HepG2 (cell line): ENCODE data around the gene ARFGAP3. TPM values are rescaled to one million over a fixed set of nuclear protein-coding genes. Genes with fewer than 3 reads are reported as not detected.

Source experiments
- ATAC-seq: fragments of 200-7000 bp; cut with Tn5 transposase; 3 replicates; pipeline ENCODE4 v1.9.1; 2020; ENCODE audit warnings: mild to moderate bottlenecking, moderate library complexity
- BruUV-seq: library from RNA; stranded (reverse); fragments of 400-500 nt; replicated peaks from 2 replicates; lab custom pipeline; 2021; lab: Mats Ljungman, UMichigan
- CTCF ChIA-PET: fragments of 300-600 bp; formaldehyde crosslinking; extraction: SDS; loops from one replicate; lab custom pipeline; 2021; ENCODE audit warnings: low total read pairs, inconsistent platforms, low intra/inter-chr PET ratio; lab: Yijun Ruan, JAX
- POLR2A ChIA-PET: fragments of 350-600 bp; sonication (Branson Sonifier 250); formaldehyde crosslinking; loops from one replicate; lab custom pipeline; 2020; ENCODE audit warnings: antibody characterized with exemption, inconsistent platforms; lab: Yijun Ruan, JAX
- DNase-seq: peaks from one replicate; pipeline ENCODE4 v3.0.0-alpha.2; 2015; ENCODE audit warnings: low spot score
- FAIRE-seq: peaks from 3 replicates; lab custom pipeline; 2011; peaks lifted over from hg19 to GRCh38; lab: Jason Lieb, UNC
- H2AFZ ChIP-seq: one replicate; pipeline ENCODE4 v1.6.1; 2011; ENCODE audit warnings: low read length, inconsistent platforms
- H3K27ac ChIP-seq: fragments of 300-600 bp; 3 replicates; pipeline ENCODE4 v1.8.0; 2011; ENCODE audit warnings: mixed run types, mild to moderate bottlenecking, mixed read lengths, low read length, inconsistent platforms; ENCODE audit not compliant: insufficient read depth; ENCODE audit errors: extremely low read length
- H3K27me3 ChIP-seq, 2 experiments: fragments of 200-600 bp in 1 of 2; 2 replicates in 1 of 2; 3 replicates in 1 of 2; pipeline versions ENCODE4 v1.6.0 to v1.8.0; 2011; ENCODE audit warnings: low read length in 2 of 2, mild to moderate bottlenecking in 2 of 2, moderate library complexity in 2 of 2, inconsistent platforms in 1 of 2; ENCODE audit not compliant: insufficient read depth in 2 of 2, control insufficient read depth in 1 of 2
- H3K36me3 ChIP-seq, 2 experiments: fragments of 200-600 bp in 1 of 2; replicated peaks in 1 of 2; 2 replicates in 1 of 2; 3 replicates in 1 of 2; pipeline versions ENCODE4 v1.5.1 to v1.8.0; 2011; ENCODE audit warnings: low read length in 2 of 2, inconsistent platforms in 1 of 2; ENCODE audit not compliant: insufficient read depth in 2 of 2, control insufficient read depth in 1 of 2
- H3K4me1 ChIP-seq: 2 replicates; pipeline ENCODE4 v1.5.1; 2012; ENCODE audit warnings: low read length, inconsistent platforms; ENCODE audit not compliant: insufficient read depth
- H3K4me2 ChIP-seq: 2 replicates; pipeline ENCODE4 v1.6.0; 2011; ENCODE audit warnings: low read depth, low read length, inconsistent platforms
- H3K4me3 ChIP-seq, 3 experiments: fragments of 200-600 bp in 1 of 3; sonication (generic), shearing (Covaris generic) in 1 of 3; replicated peaks in 1 of 3; 2 replicates each; pipeline ENCODE4 v1.5.1; 2011 to 2016; ENCODE audit warnings: low read length in 3 of 3, inconsistent platforms in 2 of 3, low read depth in 2 of 3, mild to moderate bottlenecking in 2 of 3, control low read depth in 1 of 3, mixed read lengths in 1 of 3; ENCODE audit not compliant: insufficient read depth in 1 of 3
- H3K79me2 ChIP-seq: one replicate; pipeline ENCODE4 v1.6.1; 2011; ENCODE audit warnings: low read length, inconsistent platforms; ENCODE audit not compliant: insufficient read depth
- H3K9ac ChIP-seq: 2 replicates; pipeline ENCODE4 v1.6.0; 2011; ENCODE audit warnings: mild to moderate bottlenecking, low read depth, low read length, inconsistent platforms; ENCODE audit not compliant: insufficient read depth
- H3K9me3 ChIP-seq: 2 replicates; pipeline ENCODE4 v1.5.1; 2012; ENCODE audit warnings: mild to moderate bottlenecking, low read length
- H4K20me1 ChIP-seq: 2 replicates; pipeline ENCODE4 v1.6.0; 2011; ENCODE audit warnings: inconsistent platforms, mild to moderate bottlenecking, low read length, moderate library complexity; ENCODE audit not compliant: insufficient read depth
- ARNT2 ChIP-seq: sonication (generic); formaldehyde crosslinking; IDR thresholded peaks from 2 replicates; pipeline ENCODE4 v1.8.0; 2022; ENCODE audit warnings: mild to moderate bottlenecking, low read depth, missing genetic modification reagents, moderate library complexity
- CBX2 ChIP-seq, 2 experiments: fragments of 200-600 bp in 1 of 2; sonication (generic); formaldehyde crosslinking in 1 of 2; IDR thresholded peaks; 2 replicates each; pipeline versions ENCODE4 v1.7.0 to v1.8.1; 2018 to 2022; ENCODE audit warnings: low read depth in 2 of 2, low read length in 1 of 2, mild to moderate bottlenecking in 1 of 2, missing genetic modification reagents in 1 of 2
- CREB1 ChIP-seq, 2 experiments: fragments of 450-650 bp in 1 of 2; IDR thresholded peaks; 2 replicates each; pipeline ENCODE4 v1.6.1; 2016 to 2017; ENCODE audit warnings: control low read depth in 1 of 2, mild to moderate bottlenecking in 1 of 2, missing compliant biosample characterization in 1 of 2, missing genetic modification characterization in 1 of 2
- HNRNPUL1 ChIP-seq: fragments of 200-400 bp; formaldehyde crosslinking; IDR thresholded peaks from 2 replicates; pipeline ENCODE4 v1.6.1; 2017; ENCODE audit warnings: low read depth, mild to moderate bottlenecking, low read length, moderate library complexity
- NFRKB ChIP-seq: fragments of 450-650 bp; IDR thresholded peaks from 2 replicates; pipeline ENCODE4 v1.6.1; 2017
- RBAK ChIP-seq: sonication (generic); formaldehyde crosslinking; IDR thresholded peaks from 2 replicates; pipeline ENCODE4 v1.5.1; 2020; ENCODE audit warnings: mild to moderate bottlenecking, missing genetic modification reagents
- SIX4 ChIP-seq: sonication (generic); formaldehyde crosslinking; IDR thresholded peaks from 2 replicates; pipeline ENCODE4 v1.4.0; 2020; ENCODE audit warnings: missing genetic modification reagents
- SRY ChIP-seq: sonication (generic); formaldehyde crosslinking; IDR thresholded peaks from 2 replicates; pipeline ENCODE4 v1.8.0; 2022; ENCODE audit warnings: mild to moderate bottlenecking, missing genetic modification reagents
- TAF15 ChIP-seq: fragments of 200-400 bp; formaldehyde crosslinking; IDR thresholded peaks from one replicate; pipeline ENCODE4 v1.6.1; 2018; ENCODE audit warnings: mild to moderate bottlenecking, low read depth, low read length; ENCODE audit not compliant: poor library complexity, severe bottlenecking
- YEATS2 ChIP-seq: sonication (generic); formaldehyde crosslinking; IDR thresholded peaks from 2 replicates; pipeline ENCODE4 v1.4.0; 2020; ENCODE audit warnings: missing genetic modification reagents, borderline replicate concordance
- ZNF121 ChIP-seq: sonication (generic); formaldehyde crosslinking; IDR thresholded peaks from 2 replicates; pipeline ENCODE4 v1.5.0; 2020; ENCODE audit warnings: mild to moderate bottlenecking, missing genetic modification reagents
- WGBS: methylation state at CpG from one replicate; pipeline ENCODE4 v1.1.6; 2017; ENCODE audit warnings: low lambda C conversion rate; 5-methylcytosine and 5-hydroxymethylcytosine counted together
- in situ Hi-C: cut with HindIII; loops from 2 replicates; pipeline ENCODE4 v1.10.0; 2017; ENCODE audit warnings: low pct_unique_long_range_greater_than_20kb; ENCODE audit not compliant: extremely low pct_ligation_motif_present
- intact Hi-C: fragments of 100-400 bp; cut with micrococcal nuclease; formaldehyde crosslinking; loops from one replicate; pipeline ENCODE4 v1.10.0; 2022; ENCODE audit not compliant: unreplicated experiment
- polyA plus RNA-seq, 8 experiments: library from polyadenylated mRNA; depleted of rRNA in 3 of 8; stranded (reverse) in 7 of 8; unstranded in 1 of 8; fragments of >200 nt; fragmentation: Illumina TruSeq in 4 of 8; extraction: Trizol in 4 of 8; gene quantifications; 2 replicates each; pipeline versions ENCODE4 v1.2.1 to v1.2.3, GENCODE V29; 2011 to 2016; ENCODE audit warnings: low read depth in 4 of 8, missing spikeins in 1 of 8, mixed read lengths in 1 of 8; ENCODE audit not compliant: insufficient read depth in 1 of 8
- total RNA-seq, 5 experiments: library from RNA; depleted of rRNA; stranded (reverse); fragments of >200 nt; fragmentation: Illumina TruSeq; extraction: Trizol; gene quantifications; 2 replicates each; pipeline ENCODE4 v1.2.3, GENCODE V29; 2016; ENCODE audit warnings: low read depth in 1 of 5
- TF ChIP-seq, protein P1 (sequence below): sonication (generic); formaldehyde crosslinking; IDR thresholded peaks from 2 replicates; pipeline ENCODE4 v1.8.1; 2023; ENCODE audit warnings: mild to moderate bottlenecking, moderate library complexity, missing genetic modification reagents
- TF ChIP-seq, protein P2 (sequence below): sonication (generic); formaldehyde crosslinking; IDR thresholded peaks from 2 replicates; pipeline ENCODE4 v1.4.0; 2020; ENCODE audit warnings: mild to moderate bottlenecking, missing genetic modification reagents
- TF ChIP-seq, protein P3 (sequence below): sonication (generic); formaldehyde crosslinking; IDR thresholded peaks from 2 replicates; pipeline ENCODE4 v1.5.1; 2020; ENCODE audit warnings: missing genetic modification reagents, mild to moderate bottlenecking, borderline replicate concordance

ARFGAP3 gene
- total and polyA plus RNA-seq, 2 of the 13 experiments (the other 11 are each of a cell fraction or from before 2014, with no cell fraction given): 41.7 to 61.6 TPM

DNA sequence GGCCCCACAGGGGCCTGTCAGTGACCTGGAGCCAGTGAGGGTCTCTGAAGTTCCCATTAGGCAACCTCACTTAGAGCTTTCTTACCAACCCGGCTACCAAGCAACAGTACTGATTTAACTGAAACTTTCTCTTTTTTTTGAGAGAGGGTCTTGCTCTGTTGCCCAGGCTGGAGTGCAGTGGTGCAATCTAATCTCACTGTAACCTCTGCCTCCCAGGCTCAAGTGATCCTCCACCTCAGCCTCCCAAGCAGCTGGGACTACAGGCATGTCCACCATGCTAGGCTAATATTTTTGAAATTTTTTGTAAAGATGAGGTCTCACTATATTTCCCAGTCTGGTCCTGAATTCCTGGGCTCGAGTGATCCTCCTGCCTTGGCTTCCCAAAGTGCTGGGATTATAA lies 42.5 kb downstream of the ARFGAP3 start:
- Histone ChIP-seq H3K4me1 (peaks cover 33% of the 10 kb centered on the region), H3K4me2 (no peak overlapping the region), H3K9me3 (no peaks in the 10 kb centered on the region), H3K79me2 (no peaks in the 10 kb centered on the region), H3K36me3 (peaks cover 4 to 38% of the 10 kb centered on the region in 2 experiments), H2AFZ (no peak overlapping the region), H3K27ac (no peak overlapping the region), H3K9ac (no peak overlapping the region), H3K27me3 (no peaks in the 10 kb centered on the region), H3K4me3 (no peak overlapping the region), H4K20me1 (no peaks in the 10 kb centered on the region)
- no TSS peak for BruUV-seq
- ATAC-seq (no peak), DNase-seq (no peak), FAIRE-seq (no peak)
- CTCF ChIA-PET: no interaction called here
- POLR2A ChIA-PET: interaction anchor here (0.7 kb wide), 1 partner anchor 23 kb away, joined by 3 read pairs; no protein-coding TSS in a partner anchor
- TF ChIP-seq, protein P1, sequence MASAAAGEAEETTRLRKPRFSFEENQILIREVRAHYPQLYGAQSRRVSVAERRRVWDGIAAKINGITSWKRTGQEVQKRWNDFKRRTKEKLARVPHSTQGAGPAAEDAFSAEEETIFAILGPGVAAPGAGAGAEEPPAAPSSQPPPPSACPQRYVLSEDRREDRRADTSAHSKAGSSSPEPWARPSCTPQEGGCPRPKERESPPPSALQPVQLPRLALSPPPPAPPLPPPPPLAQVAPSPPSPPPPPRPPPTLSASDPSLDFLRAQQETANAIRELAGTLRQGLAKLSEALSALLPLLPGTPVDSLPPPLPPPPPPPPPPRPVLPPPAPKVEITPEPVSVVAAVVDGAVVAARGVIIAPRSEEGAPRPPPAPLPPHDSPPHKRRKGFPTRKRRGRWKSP (CRISPR knock-in tag): no peak
- no peak for TF ChIP-seq NFRKB
- TF ChIP-seq ZNF121 (CRISPR knock-in tag): peak; percentile 89
- in situ Hi-C loops: no loop called here
- 88% methylated on average over 1 of the region's 2 CpGs for WGBS
- intact Hi-C loops: no loop called here

DNA sequence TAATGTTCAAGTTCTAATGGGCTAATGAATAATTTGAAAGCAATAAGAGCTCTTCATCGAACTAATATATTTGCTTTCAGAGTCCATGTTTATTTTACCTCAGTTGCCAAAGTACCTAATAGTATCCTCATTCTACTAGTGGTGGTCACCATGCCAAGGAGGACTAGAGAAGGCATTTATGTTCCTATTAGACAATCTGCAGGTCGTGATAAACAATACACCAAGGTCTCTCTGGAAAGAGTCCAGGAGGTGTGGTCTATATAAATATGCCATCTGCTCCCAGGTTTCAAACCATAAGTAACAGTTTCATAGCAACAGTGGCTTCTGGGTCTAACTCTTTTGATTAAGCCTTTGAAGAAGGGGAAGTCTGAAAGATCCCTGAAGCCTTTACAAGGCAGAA lies 42.9 kb downstream of the ARFGAP3 start:
- ChIA-PET CTCF (no interaction called here), POLR2A (interaction anchor here (0.7 kb wide), 1 partner anchor 22 kb away, joined by 3 read pairs; no protein-coding TSS in a partner anchor)
- no TSS peak for BruUV-seq
- WGBS: 31% methylated on average over 2 of the region's 2 CpGs
- Histone ChIP-seq H3K4me3 (no peak overlapping the region), H3K9me3 (no peaks in the 10 kb centered on the region), H3K9ac (no peak overlapping the region), H3K27ac (no peak overlapping the region), H3K36me3 (peaks cover 4 to 35% of the 10 kb centered on the region in 2 experiments), H3K4me1 (peaks cover 36% of the 10 kb centered on the region), H3K27me3 (no peaks in the 10 kb centered on the region), H3K4me2 (no peak overlapping the region), H3K79me2 (no peaks in the 10 kb centered on the region), H2AFZ (no peak overlapping the region), H4K20me1 (no peaks in the 10 kb centered on the region)
- intact Hi-C loops: no loop called here
- no peak for ATAC-seq
- in situ Hi-C loops: no loop called here
- no peak for FAIRE-seq
- DNase-seq: peak; percentile 42
- TF ChIP-seq HNRNPUL1 (no peak), YEATS2 (no peak), SIX4 (no peak), CBX2 (IDR thresholded peaks at IDR 0.05; ENCODE audit: low read depth, low read length) (no peak), CBX2 (CRISPR knock-in tag; IDR thresholded peaks at IDR 0.05; ENCODE audit: low read depth) (no peak), TAF15 (no peak), ZNF121 (CRISPR knock-in tag) (no peak), ARNT2 (CRISPR knock-in tag) (no peak), RBAK (CRISPR knock-in tag) (no peak), SRY (CRISPR knock-in tag) (no peak), CREB1 (IDR thresholded peaks at IDR 0.05) (no peak), CREB1 (CRISPR knock-in tag; IDR thresholded peaks at IDR 0.05) (no peak)
- TF ChIP-seq, protein P2, sequence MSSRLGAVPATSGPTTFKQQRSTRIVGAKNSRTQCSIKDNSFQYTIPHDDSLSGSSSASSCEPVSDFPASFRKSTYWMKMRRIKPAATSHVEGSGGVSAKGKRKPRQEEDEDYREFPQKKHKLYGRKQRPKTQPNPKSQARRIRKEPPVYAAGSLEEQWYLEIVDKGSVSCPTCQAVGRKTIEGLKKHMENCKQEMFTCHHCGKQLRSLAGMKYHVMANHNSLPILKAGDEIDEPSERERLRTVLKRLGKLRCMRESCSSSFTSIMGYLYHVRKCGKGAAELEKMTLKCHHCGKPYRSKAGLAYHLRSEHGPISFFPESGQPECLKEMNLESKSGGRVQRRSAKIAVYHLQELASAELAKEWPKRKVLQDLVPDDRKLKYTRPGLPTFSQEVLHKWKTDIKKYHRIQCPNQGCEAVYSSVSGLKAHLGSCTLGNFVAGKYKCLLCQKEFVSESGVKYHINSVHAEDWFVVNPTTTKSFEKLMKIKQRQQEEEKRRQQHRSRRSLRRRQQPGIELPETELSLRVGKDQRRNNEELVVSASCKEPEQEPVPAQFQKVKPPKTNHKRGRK: no peak
- TF ChIP-seq, protein P3, sequence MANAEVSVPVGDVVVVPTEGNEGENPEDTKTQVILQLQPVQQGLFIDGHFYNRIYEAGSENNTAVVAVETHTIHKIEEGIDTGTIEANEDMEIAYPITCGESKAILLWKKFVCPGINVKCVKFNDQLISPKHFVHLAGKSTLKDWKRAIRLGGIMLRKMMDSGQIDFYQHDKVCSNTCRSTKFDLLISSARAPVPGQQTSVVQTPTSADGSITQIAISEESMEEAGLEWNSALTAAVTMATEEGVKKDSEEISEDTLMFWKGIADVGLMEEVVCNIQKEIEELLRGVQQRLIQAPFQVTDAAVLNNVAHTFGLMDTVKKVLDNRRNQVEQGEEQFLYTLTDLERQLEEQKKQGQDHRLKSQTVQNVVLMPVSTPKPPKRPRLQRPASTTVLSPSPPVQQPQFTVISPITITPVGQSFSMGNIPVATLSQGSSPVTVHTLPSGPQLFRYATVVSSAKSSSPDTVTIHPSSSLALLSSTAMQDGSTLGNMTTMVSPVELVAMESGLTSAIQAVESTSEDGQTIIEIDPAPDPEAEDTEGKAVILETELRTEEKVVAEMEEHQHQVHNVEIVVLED (CRISPR knock-in tag): no peak
